GM12878 (cell line): ENCODE measurements around the gene FOXP4. TPM values are rescaled to one million over a fixed set of nuclear protein-coding genes. Genes with fewer than 3 reads are reported as not detected.

ENCODE experiments used
- CHD4 ChIP-seq: fragments of 200-600 bp; sonication (generic); IDR thresholded peaks from 2 replicates; pipeline ENCODE4 v1.6.1; 2016; ENCODE audit warnings: mild to moderate bottlenecking
- EP300 ChIP-seq, 2 experiments: fragments of 150-350 bp in 1 of 2; IDR thresholded peaks; 2 replicates each; pipeline ENCODE4 v1.6.1; 2011 to 2012; ENCODE audit warnings: low read depth in 2 of 2, low read length in 2 of 2, borderline replicate concordance in 1 of 2, improper control_type of control experiment in 1 of 2, inconsistent platforms in 1 of 2; ENCODE audit not compliant: control insufficient read depth in 1 of 2
- KDM1A ChIP-seq: fragments of 200-600 bp; sonication (generic); IDR thresholded peaks from 2 replicates; pipeline ENCODE4 v1.6.1; 2016; ENCODE audit warnings: borderline replicate concordance
- LARP7 ChIP-seq: fragments of 450-650 bp; IDR thresholded peaks from 2 replicates; pipeline ENCODE4 v1.6.1; 2017; ENCODE audit warnings: mild to moderate bottlenecking
- MXI1 ChIP-seq: fragments of 150-350 bp; IDR thresholded peaks from 2 replicates; pipeline ENCODE4 v1.6.1; 2011; ENCODE audit warnings: low read depth, mild to moderate bottlenecking, inconsistent platforms, low read length, improper control_type of control experiment
- MYC ChIP-seq: IDR thresholded peaks from 2 replicates; pipeline ENCODE4 v1.6.1; 2011; ENCODE audit warnings: mild to moderate bottlenecking, low read length, moderate library complexity, inconsistent platforms; ENCODE audit not compliant: insufficient read depth, insufficient replicate concordance, insufficient read length, severe bottlenecking
- NBN ChIP-seq: fragments of 450-650 bp; IDR thresholded peaks from 2 replicates; pipeline ENCODE4 v1.6.1; 2016
- NFYB ChIP-seq: IDR thresholded peaks from 2 replicates; pipeline ENCODE4 v1.6.1; 2011; ENCODE audit warnings: low read depth, mild to moderate bottlenecking, low read length, improper control_type of control experiment, moderate library complexity; ENCODE audit not compliant: insufficient read depth
- NR2F1 ChIP-seq: fragments of 450-650 bp; conservative IDR thresholded peaks from 2 replicates; pipeline ENCODE4 v1.6.1; 2017; ENCODE audit warnings: mild to moderate bottlenecking
- SMAD5 ChIP-seq: IDR thresholded peaks from 2 replicates; pipeline ENCODE4 v1.6.1; 2016; ENCODE audit warnings: antibody characterized with exemption, low read depth
- SP1 ChIP-seq: IDR thresholded peaks from one replicate; pipeline ENCODE4 v1.6.1; 2011; ENCODE audit warnings: low read depth, low read length
- TBL1XR1 ChIP-seq: IDR thresholded peaks from 2 replicates; pipeline ENCODE4 v1.6.1; 2012; ENCODE audit warnings: low read depth, low read length, improper control_type of control experiment
- TCF3 ChIP-seq: IDR thresholded peaks from 2 replicates; pipeline ENCODE4 v1.6.1; 2012; ENCODE audit warnings: low read depth, mild to moderate bottlenecking, low read length, borderline replicate concordance; ENCODE audit not compliant: insufficient read depth
- ZNF217 ChIP-seq: fragments of 450-650 bp; IDR thresholded peaks from 2 replicates; pipeline ENCODE4 v1.6.1; 2017; ENCODE audit warnings: antibody characterized with exemption, mild to moderate bottlenecking
- polyA plus RNA-seq, 11 experiments: library from polyadenylated mRNA; depleted of rRNA in 4 of 11; unstranded in 6 of 11; stranded (reverse) in 5 of 11; fragments of >200 nt; fragmentation: Nextera tagmentation in 4 of 11; fragmentation: Illumina TruSeq in 1 of 11; extraction: Ambion mirVana in 4 of 11; extraction: Trizol in 1 of 11; gene quantifications; 1 replicate in 1 of 11; 2 replicates in 10 of 11; pipeline versions ENCODE4 v1.2.1 to v1.2.3, GENCODE V29; 2011 to 2016; ENCODE audit warnings: inconsistent platforms in 2 of 11, missing spikeins in 2 of 11, low read depth in 1 of 11
- total RNA-seq, 4 experiments: library from RNA; depleted of rRNA in 3 of 4; stranded (reverse); fragments of >200 nt in 3 of 4; fragmentation: Illumina TruSeq in 1 of 4; extraction: Trizol in 1 of 4; gene quantifications; 2 replicates each; pipeline versions ENCODE4 v1.2.1 to v1.2.3, GENCODE V29; 2013 to 2021
- TF ChIP-seq, protein P1 (sequence below): IDR thresholded peaks from 2 replicates; pipeline ENCODE4 v1.6.1; 2011; ENCODE audit warnings: mild to moderate bottlenecking, low read depth, low read length, moderate library complexity; ENCODE audit not compliant: insufficient replicate concordance
- TF ChIP-seq, protein P2 (sequence below): IDR thresholded peaks from 2 replicates; pipeline ENCODE4 v1.6.1; 2012; ENCODE audit warnings: low read depth, low read length, improper control_type of control experiment
- TF ChIP-seq, protein P3 (sequence below): fragments of 450-650 bp; IDR thresholded peaks from 2 replicates; pipeline ENCODE4 v1.6.1; 2016; ENCODE audit warnings: mild to moderate bottlenecking, moderate library complexity, borderline replicate concordance
- TF ChIP-seq, protein P4 (sequence below): IDR thresholded peaks from 2 replicates; pipeline ENCODE4 v1.6.1; 2012; ENCODE audit warnings: mild to moderate bottlenecking, low read depth, low read length

Gene FOXP4
- total and polyA plus RNA-seq, 10 of the 15 experiments (the other 5 are each of a cell fraction or from before 2014, with no cell fraction given), result 0.31 to 46.1 (median 2.3) TPM

DNA sequence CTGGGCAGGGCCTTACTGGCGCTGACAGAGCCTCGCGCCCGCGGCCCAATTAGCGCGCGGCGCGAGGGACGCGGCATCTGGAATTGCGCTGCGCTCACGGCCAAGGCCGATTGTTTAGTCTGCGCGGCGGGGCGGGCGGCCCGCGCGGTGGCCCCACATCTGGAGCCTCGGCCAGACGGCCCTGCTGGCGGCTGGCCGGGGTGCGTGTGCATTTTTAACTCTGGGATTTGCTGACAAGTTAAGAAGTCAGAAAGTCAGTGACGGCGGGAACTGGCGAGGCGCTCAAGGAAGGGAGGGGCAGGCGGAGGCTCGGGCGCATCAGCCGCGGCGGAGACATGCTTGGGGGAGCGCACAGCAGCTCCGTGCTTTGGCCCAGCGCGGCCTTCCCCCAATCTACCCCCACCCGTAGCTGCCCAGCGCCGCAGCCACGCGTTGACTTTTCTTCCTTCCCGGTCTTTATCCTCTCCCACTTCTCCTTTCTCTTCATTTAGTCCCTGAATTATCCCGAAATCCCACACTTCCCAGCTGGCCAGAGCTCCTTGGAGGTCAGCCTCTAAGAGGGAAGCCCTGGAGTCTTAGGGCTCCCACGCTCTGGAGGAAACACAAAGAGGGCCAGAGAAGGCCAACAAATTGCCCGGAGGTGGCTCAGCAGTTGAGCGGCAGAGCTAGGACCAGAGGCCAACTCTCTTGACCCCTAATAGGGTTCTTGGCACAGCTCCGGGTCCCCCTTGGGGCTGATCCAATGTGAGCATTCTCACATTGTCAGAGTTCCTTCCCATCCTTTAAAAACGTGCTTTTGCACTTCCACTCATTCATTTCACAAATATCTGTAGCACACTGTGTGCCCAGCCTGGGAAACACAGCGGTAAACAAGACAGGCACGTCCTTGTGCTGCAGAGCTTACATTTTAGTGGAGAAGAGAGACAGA is 40.8 kb upstream of the FOXP4 start (continued):
- TF ChIP-seq, protein P1, sequence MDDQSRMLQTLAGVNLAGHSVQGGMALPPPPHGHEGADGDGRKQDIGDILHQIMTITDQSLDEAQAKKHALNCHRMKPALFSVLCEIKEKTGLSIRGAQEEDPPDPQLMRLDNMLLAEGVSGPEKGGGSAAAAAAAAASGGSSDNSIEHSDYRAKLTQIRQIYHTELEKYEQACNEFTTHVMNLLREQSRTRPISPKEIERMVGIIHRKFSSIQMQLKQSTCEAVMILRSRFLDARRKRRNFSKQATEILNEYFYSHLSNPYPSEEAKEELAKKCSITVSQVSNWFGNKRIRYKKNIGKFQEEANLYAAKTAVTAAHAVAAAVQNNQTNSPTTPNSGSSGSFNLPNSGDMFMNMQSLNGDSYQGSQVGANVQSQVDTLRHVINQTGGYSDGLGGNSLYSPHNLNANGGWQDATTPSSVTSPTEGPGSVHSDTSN, result no peak
- TF ChIP-seq SMAD5 (no peak), EP300 (IDR thresholded peaks at IDR 0.05; ENCODE audit: borderline replicate concordance in 1 of 2, control insufficient read depth in 1 of 2, low read depth in 2 of 2, low read length in 2 of 2) (no peak), NBN (no peak), NR2F1 (peak; percentile 47; the same call in 1 of the 2 replicates), MYC (no peak), LARP7 (no peak), KDM1A (no peak), NFYB (no peak), SP1 (no peak), TCF3 (no peak), CHD4 (no peak), MXI1 (peak; percentile 46; the same call in 1 of the 2 replicates), ZNF217 (no peak), TBL1XR1 (no peak)
- TF ChIP-seq, protein P2, sequence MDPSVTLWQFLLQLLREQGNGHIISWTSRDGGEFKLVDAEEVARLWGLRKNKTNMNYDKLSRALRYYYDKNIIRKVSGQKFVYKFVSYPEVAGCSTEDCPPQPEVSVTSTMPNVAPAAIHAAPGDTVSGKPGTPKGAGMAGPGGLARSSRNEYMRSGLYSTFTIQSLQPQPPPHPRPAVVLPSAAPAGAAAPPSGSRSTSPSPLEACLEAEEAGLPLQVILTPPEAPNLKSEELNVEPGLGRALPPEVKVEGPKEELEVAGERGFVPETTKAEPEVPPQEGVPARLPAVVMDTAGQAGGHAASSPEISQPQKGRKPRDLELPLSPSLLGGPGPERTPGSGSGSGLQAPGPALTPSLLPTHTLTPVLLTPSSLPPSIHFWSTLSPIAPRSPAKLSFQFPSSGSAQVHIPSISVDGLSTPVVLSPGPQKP, result 0 out of 2 replicates have a peak, but pooled peaks have one; percentile 15
- TF ChIP-seq, protein P3, sequence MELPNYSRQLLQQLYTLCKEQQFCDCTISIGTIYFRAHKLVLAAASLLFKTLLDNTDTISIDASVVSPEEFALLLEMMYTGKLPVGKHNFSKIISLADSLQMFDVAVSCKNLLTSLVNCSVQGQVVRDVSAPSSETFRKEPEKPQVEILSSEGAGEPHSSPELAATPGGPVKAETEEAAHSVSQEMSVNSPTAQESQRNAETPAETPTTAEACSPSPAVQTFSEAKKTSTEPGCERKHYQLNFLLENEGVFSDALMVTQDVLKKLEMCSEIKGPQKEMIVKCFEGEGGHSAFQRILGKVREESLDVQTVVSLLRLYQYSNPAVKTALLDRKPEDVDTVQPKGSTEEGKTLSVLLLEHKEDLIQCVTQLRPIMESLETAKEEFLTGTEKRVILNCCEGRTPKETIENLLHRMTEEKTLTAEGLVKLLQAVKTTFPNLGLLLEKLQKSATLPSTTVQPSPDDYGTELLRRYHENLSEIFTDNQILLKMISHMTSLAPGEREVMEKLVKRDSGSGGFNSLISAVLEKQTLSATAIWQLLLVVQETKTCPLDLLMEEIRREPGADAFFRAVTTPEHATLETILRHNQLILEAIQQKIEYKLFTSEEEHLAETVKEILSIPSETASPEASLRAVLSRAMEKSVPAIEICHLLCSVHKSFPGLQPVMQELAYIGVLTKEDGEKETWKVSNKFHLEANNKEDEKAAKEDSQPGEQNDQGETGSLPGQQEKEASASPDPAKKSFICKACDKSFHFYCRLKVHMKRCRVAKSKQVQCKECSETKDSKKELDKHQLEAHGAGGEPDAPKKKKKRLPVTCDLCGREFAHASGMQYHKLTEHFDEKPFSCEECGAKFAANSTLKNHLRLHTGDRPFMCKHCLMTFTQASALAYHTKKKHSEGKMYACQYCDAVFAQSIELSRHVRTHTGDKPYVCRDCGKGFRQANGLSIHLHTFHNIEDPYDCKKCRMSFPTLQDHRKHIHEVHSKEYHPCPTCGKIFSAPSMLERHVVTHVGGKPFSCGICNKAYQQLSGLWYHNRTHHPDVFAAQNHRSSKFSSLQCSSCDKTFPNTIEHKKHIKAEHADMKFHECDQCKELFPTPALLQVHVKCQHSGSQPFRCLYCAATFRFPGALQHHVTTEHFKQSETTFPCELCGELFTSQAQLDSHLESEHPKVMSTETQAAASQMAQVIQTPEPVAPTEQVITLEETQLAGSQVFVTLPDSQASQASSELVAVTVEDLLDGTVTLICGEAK, result no peak
- TF ChIP-seq, protein P4, sequence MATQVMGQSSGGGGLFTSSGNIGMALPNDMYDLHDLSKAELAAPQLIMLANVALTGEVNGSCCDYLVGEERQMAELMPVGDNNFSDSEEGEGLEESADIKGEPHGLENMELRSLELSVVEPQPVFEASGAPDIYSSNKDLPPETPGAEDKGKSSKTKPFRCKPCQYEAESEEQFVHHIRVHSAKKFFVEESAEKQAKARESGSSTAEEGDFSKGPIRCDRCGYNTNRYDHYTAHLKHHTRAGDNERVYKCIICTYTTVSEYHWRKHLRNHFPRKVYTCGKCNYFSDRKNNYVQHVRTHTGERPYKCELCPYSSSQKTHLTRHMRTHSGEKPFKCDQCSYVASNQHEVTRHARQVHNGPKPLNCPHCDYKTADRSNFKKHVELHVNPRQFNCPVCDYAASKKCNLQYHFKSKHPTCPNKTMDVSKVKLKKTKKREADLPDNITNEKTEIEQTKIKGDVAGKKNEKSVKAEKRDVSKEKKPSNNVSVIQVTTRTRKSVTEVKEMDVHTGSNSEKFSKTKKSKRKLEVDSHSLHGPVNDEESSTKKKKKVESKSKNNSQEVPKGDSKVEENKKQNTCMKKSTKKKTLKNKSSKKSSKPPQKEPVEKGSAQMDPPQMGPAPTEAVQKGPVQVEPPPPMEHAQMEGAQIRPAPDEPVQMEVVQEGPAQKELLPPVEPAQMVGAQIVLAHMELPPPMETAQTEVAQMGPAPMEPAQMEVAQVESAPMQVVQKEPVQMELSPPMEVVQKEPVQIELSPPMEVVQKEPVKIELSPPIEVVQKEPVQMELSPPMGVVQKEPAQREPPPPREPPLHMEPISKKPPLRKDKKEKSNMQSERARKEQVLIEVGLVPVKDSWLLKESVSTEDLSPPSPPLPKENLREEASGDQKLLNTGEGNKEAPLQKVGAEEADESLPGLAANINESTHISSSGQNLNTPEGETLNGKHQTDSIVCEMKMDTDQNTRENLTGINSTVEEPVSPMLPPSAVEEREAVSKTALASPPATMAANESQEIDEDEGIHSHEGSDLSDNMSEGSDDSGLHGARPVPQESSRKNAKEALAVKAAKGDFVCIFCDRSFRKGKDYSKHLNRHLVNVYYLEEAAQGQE, result no peak
